ENCODE data around the gene FRMPD3.

DNA sequence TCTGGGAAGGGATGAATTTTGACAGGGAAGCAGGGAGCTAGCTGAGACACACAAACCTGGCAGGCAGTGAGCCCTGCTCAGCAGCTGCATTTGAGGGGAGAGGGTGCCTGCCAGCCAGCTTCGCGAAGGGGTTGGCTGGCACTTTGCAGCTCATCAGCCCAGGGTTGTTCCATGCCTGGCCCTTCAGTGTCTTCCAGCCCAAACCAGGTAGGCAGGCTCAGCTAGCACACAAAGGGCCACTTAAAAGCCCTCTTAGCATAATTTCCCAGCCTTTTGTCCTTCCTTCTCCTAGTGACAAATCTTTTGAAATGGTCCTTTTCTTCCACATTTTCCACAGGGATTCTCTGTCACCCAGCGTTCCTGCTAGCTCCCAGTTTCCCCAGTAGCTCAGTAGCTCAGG is 4.3 kb upstream of the FRMPD3 start:
- no peak for TF ChIP-seq EZH2 (IDR thresholded peaks at IDR 0.05; ENCODE audit: borderline replicate concordance, low read length)
- TF ChIP-seq, protein P1, sequence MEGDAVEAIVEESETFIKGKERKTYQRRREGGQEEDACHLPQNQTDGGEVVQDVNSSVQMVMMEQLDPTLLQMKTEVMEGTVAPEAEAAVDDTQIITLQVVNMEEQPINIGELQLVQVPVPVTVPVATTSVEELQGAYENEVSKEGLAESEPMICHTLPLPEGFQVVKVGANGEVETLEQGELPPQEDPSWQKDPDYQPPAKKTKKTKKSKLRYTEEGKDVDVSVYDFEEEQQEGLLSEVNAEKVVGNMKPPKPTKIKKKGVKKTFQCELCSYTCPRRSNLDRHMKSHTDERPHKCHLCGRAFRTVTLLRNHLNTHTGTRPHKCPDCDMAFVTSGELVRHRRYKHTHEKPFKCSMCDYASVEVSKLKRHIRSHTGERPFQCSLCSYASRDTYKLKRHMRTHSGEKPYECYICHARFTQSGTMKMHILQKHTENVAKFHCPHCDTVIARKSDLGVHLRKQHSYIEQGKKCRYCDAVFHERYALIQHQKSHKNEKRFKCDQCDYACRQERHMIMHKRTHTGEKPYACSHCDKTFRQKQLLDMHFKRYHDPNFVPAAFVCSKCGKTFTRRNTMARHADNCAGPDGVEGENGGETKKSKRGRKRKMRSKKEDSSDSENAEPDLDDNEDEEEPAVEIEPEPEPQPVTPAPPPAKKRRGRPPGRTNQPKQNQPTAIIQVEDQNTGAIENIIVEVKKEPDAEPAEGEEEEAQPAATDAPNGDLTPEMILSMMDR (conservative IDR thresholded peaks at IDR 0.05 in 1 of 2, IDR thresholded peaks at IDR 0.05 in 1 of 2; ENCODE audit: extremely low read depth in 1 of 2, insufficient read depth in 1 of 2, low read depth in 1 of 2, low read length in 2 of 2): no peak

Data from mammary epithelial cell (primary cell).